ENCODE results near the gene GBX2. TPM values are rescaled to one million over a fixed set of nuclear protein-coding genes. Genes with fewer than 3 reads are reported as not detected.

Gene GBX2
- total RNA-seq, 1 donor from 2014 or later = not detected

GRCh38 chr2:236159778-236160170 lies 8.4 kb downstream of the GBX2 start:
- intact Hi-C loops (cut with DNase I) = no loop called here
- no peak for DNase-seq (ENCODE audit: low spot score in 2 of 2)
- peaks cover 4% of the 10 kb centered on the region for H3K27me3 ChIP-seq
- no peaks in the 10 kb centered on the region for H3K36me3 ChIP-seq
- no peak for TF ChIP-seq CTCF (IDR thresholded peaks at IDR 0.05)
- peaks cover 4 to 11% of the 10 kb centered on the region in 2 donors for H3K4me1 ChIP-seq
- no peak overlapping the region for H3K27ac ChIP-seq
- H3K4me3 ChIP-seq = no peak overlapping the region
- no peaks in the 10 kb centered on the region for H3K9me3 ChIP-seq

- Histone ChIP-seq H3K27ac (no peak overlapping the region), H3K9me3 (no peaks in the 10 kb centered on the region), H3K36me3 (no peaks in the 10 kb centered on the region), H3K4me1 (peaks cover 0 to 6% of the 10 kb centered on the region in 2 donors), H3K4me3 (no peak overlapping the region), H3K27me3 (peaks cover 4% of the 10 kb centered on the region)
- no peak for DNase-seq (ENCODE audit: low spot score in 2 of 2)
- no peak for TF ChIP-seq CTCF (IDR thresholded peaks at IDR 0.05)
- intact Hi-C loops (cut with DNase I) = no loop called here
These were observed 9.0 kb downstream of the GBX2 start for GRCh38 chr2:236158969-236159777.

- Histone ChIP-seq H3K9me3 (peaks cover 0 to 4% of the 10 kb centered on the region in 2 donors), H3K27me3 (no peaks in the 10 kb centered on the region), H3K27ac (no peak overlapping the region), H3K4me3 (no peak overlapping the region), H3K4me1 (no peaks in the 10 kb centered on the region), H3K36me3 (no peaks in the 10 kb centered on the region)
- intact Hi-C loops (cut with DNase I) = no loop called here
- no peak for TF ChIP-seq CTCF (IDR thresholded peaks at IDR 0.05)
- DNase-seq (ENCODE audit: low spot score in 2 of 2) = no peak
These were observed 10.2 kb downstream of the GBX2 start for GRCh38 chr2:236157815-236158498.

GRCh38 chr2:236157366-236157765 lies 10.8 kb downstream of the GBX2 start:
- no peak overlapping the region for H3K4me3 ChIP-seq
- H3K27me3 ChIP-seq = no peaks in the 10 kb centered on the region
- no peaks in the 10 kb centered on the region for H3K36me3 ChIP-seq
- no peak overlapping the region for H3K27ac ChIP-seq
- peaks cover 0 to 5% of the 10 kb centered on the region in 2 donors for H3K9me3 ChIP-seq
- TF ChIP-seq CTCF (IDR thresholded peaks at IDR 0.05) = no peak
- intact Hi-C loops (cut with DNase I) = no loop called here
- no peaks in the 10 kb centered on the region for H3K4me1 ChIP-seq
- DNase-seq (ENCODE audit: low spot score in 2 of 2) = no peak

GRCh38 chr2:236156860-236157194 lies 11.4 kb downstream of the GBX2 start:
- no peaks in the 10 kb centered on the region for H3K27me3 ChIP-seq
- no peak for TF ChIP-seq CTCF (IDR thresholded peaks at IDR 0.05)
- no peaks in the 10 kb centered on the region for H3K4me1 ChIP-seq

More at GRCh38 chr2:236156860-236157194, 11.4 kb downstream of the GBX2 start:
- Histone ChIP-seq H3K9me3 (peaks cover 0 to 5% of the 10 kb centered on the region in 2 donors), H3K4me3 (no peak overlapping the region), H3K36me3 (no peaks in the 10 kb centered on the region), H3K27ac (no peak overlapping the region)
- intact Hi-C loops (cut with DNase I) = no loop called here
- no peak for DNase-seq (ENCODE audit: low spot score in 2 of 2)

All from ascending aorta (tissue), 2 donors.